ENCODE data around the gene PTPRK. TPM values are rescaled to one million over a fixed set of nuclear protein-coding genes. Genes with fewer than 3 reads are reported as not detected.

Gene PTPRK
- total and polyA plus RNA-seq, 5 donors from 2014 or later: 0.16 to 1.0 (median 0.45) TPM; not detected in 1

GRCh38 chr6:128156321-128157111 lies 363.9 kb downstream of the PTPRK start:
- Histone ChIP-seq H3K27me3 (ENCODE audit: control insufficient read depth, insufficient read depth, low read length) (no peaks in the 10 kb centered on the region), H3K9me3 (ENCODE audit: control insufficient read depth in 2 of 2, low read length in 2 of 2) (no peaks in the 10 kb centered on the region), H3K36me3 (ENCODE audit: control insufficient read depth, insufficient read depth, low read length) (no peaks in the 10 kb centered on the region), H3K4me3 (ENCODE audit: low read depth, low read length) (no peak overlapping the region), H3K4me1 (ENCODE audit: control insufficient read depth, insufficient read depth, low read length, poor library complexity, severe bottlenecking) (no peaks in the 10 kb centered on the region), H3K27ac (ENCODE audit: insufficient read depth, low read length, poor library complexity, severe bottlenecking) (no peak overlapping the region)
- DNase-seq: no peak
- Mint-ChIP-seq H3K36me3 (no peaks in the 10 kb centered on the region), H3K9me3 (peaks cover 0 to 2% (median 0%) of the 10 kb centered on the region in 7 donors), H3K4me1 (no peaks in the 10 kb centered on the region), H3K4me3 (no peak overlapping the region), H3K27me3 (peaks cover 9% of the 10 kb centered on the region), H3K27ac (no peak overlapping the region)
- no peak for ATAC-seq (ENCODE audit: low read depth in 2 of 2)

GRCh38 chr6:128155826-128156225 lies 364.6 kb downstream of the PTPRK start:
- H3K4me1 ChIP-seq (ENCODE audit: control insufficient read depth, insufficient read depth, low read length, poor library complexity, severe bottlenecking): no peaks in the 10 kb centered on the region
- H3K9me3 ChIP-seq (ENCODE audit: control insufficient read depth in 2 of 2, low read length in 2 of 2): no peaks in the 10 kb centered on the region
- ATAC-seq (ENCODE audit: low read depth in 2 of 2) (no peak), DNase-seq (no peak)
- no peaks in the 10 kb centered on the region for H3K36me3 Mint-ChIP-seq
- no peak overlapping the region for H3K27ac Mint-ChIP-seq
- H3K9me3 Mint-ChIP-seq: peaks cover 0 to 2% (median 0%) of the 10 kb centered on the region in 7 donors
- H3K36me3 ChIP-seq (ENCODE audit: control insufficient read depth, insufficient read depth, low read length): no peaks in the 10 kb centered on the region
- no peak overlapping the region for H3K4me3 ChIP-seq (ENCODE audit: low read depth, low read length)
- H3K4me3 Mint-ChIP-seq: no peak overlapping the region
- H3K27ac ChIP-seq (ENCODE audit: insufficient read depth, low read length, poor library complexity, severe bottlenecking): no peak overlapping the region
- peaks cover 9% of the 10 kb centered on the region for H3K27me3 Mint-ChIP-seq
- no peaks in the 10 kb centered on the region for H3K4me1 Mint-ChIP-seq
- H3K27me3 ChIP-seq (ENCODE audit: control insufficient read depth, insufficient read depth, low read length): no peaks in the 10 kb centered on the region

GRCh38 chr6:128152551-128152950 lies 367.8 kb downstream of the PTPRK start:
- no peaks in the 10 kb centered on the region for H3K4me1 Mint-ChIP-seq

GRCh38 chr6:128150376-128150775 lies 370.0 kb downstream of the PTPRK start:
- DNase-seq (no peak), ATAC-seq (ENCODE audit: low read depth in 2 of 2) (no peak)
- Histone ChIP-seq H3K27me3 (ENCODE audit: control insufficient read depth, insufficient read depth, low read length) (no peaks in the 10 kb centered on the region), H3K4me3 (ENCODE audit: low read depth, low read length) (no peak overlapping the region), H3K4me1 (ENCODE audit: control insufficient read depth, insufficient read depth, low read length, poor library complexity, severe bottlenecking) (no peaks in the 10 kb centered on the region), H3K36me3 (ENCODE audit: control insufficient read depth, insufficient read depth, low read length) (no peaks in the 10 kb centered on the region), H3K9me3 (ENCODE audit: control insufficient read depth in 2 of 2, low read length in 2 of 2) (no peaks in the 10 kb centered on the region), H3K27ac (ENCODE audit: insufficient read depth, low read length, poor library complexity, severe bottlenecking) (no peak overlapping the region)
- Mint-ChIP-seq H3K4me1 (no peaks in the 10 kb centered on the region), H3K4me3 (no peak overlapping the region), H3K27ac (no peak overlapping the region), H3K27me3 (peaks cover 9% of the 10 kb centered on the region), H3K9me3 (peaks cover 0 to 2% (median 0%) of the 10 kb centered on the region in 7 donors), H3K36me3 (no peaks in the 10 kb centered on the region)

More at GRCh38 chr6:128152551-128152950, 367.8 kb downstream of the PTPRK start:
- H3K36me3 Mint-ChIP-seq: no peaks in the 10 kb centered on the region
- Histone ChIP-seq H3K9me3 (ENCODE audit: control insufficient read depth in 2 of 2, low read length in 2 of 2) (no peaks in the 10 kb centered on the region), H3K36me3 (ENCODE audit: control insufficient read depth, insufficient read depth, low read length) (no peaks in the 10 kb centered on the region), H3K27ac (ENCODE audit: insufficient read depth, low read length, poor library complexity, severe bottlenecking) (no peak overlapping the region), H3K4me1 (ENCODE audit: control insufficient read depth, insufficient read depth, low read length, poor library complexity, severe bottlenecking) (no peaks in the 10 kb centered on the region), H3K27me3 (ENCODE audit: control insufficient read depth, insufficient read depth, low read length) (no peaks in the 10 kb centered on the region), H3K4me3 (ENCODE audit: low read depth, low read length) (no peak overlapping the region)
- peaks cover 0 to 2% (median 0%) of the 10 kb centered on the region in 7 donors for H3K9me3 Mint-ChIP-seq
- H3K4me3 Mint-ChIP-seq: no peak overlapping the region
- peaks cover 9% of the 10 kb centered on the region for H3K27me3 Mint-ChIP-seq
- H3K27ac Mint-ChIP-seq: no peak overlapping the region
- DNase-seq (no peak), ATAC-seq (ENCODE audit: low read depth in 2 of 2) (no peak)

- Mint-ChIP-seq H3K36me3 (no peaks in the 10 kb centered on the region), H3K27me3 (peaks cover 10% of the 10 kb centered on the region), H3K4me3 (no peak overlapping the region), H3K4me1 (no peaks in the 10 kb centered on the region), H3K27ac (no peak overlapping the region), H3K9me3 (peaks cover 0 to 2% (median 0%) of the 10 kb centered on the region in 7 donors)
- no peak overlapping the region for H3K27ac ChIP-seq (ENCODE audit: insufficient read depth, low read length, poor library complexity, severe bottlenecking)
- no peak for ATAC-seq (ENCODE audit: low read depth in 2 of 2)
- no peaks in the 10 kb centered on the region for H3K36me3 ChIP-seq (ENCODE audit: control insufficient read depth, insufficient read depth, low read length)
- H3K9me3 ChIP-seq (ENCODE audit: control insufficient read depth in 2 of 2, low read length in 2 of 2): no peaks in the 10 kb centered on the region
- no peaks in the 10 kb centered on the region for H3K27me3 ChIP-seq (ENCODE audit: control insufficient read depth, insufficient read depth, low read length)
- H3K4me1 ChIP-seq (ENCODE audit: control insufficient read depth, insufficient read depth, low read length, poor library complexity, severe bottlenecking): no peaks in the 10 kb centered on the region
- no peak for DNase-seq
- H3K4me3 ChIP-seq (ENCODE audit: low read depth, low read length): no peak overlapping the region
These were observed 370.6 kb downstream of the PTPRK start for GRCh38 chr6:128149796-128150195.

- no peaks in the 10 kb centered on the region for H3K9me3 ChIP-seq (ENCODE audit: control insufficient read depth in 2 of 2, low read length in 2 of 2)
- no peaks in the 10 kb centered on the region for H3K4me1 Mint-ChIP-seq
- H3K9me3 Mint-ChIP-seq: peaks cover 0 to 6% (median 0%) of the 10 kb centered on the region in 7 donors
- no peaks in the 10 kb centered on the region for H3K36me3 Mint-ChIP-seq
- H3K27ac ChIP-seq (ENCODE audit: insufficient read depth, low read length, poor library complexity, severe bottlenecking): no peak overlapping the region
- no peak overlapping the region for H3K4me3 ChIP-seq (ENCODE audit: low read depth, low read length)
- no peaks in the 10 kb centered on the region for H3K4me1 ChIP-seq (ENCODE audit: control insufficient read depth, insufficient read depth, low read length, poor library complexity, severe bottlenecking)
- ATAC-seq (ENCODE audit: low read depth in 2 of 2) (no peak), DNase-seq (no peak)
- no peaks in the 10 kb centered on the region for H3K36me3 ChIP-seq (ENCODE audit: control insufficient read depth, insufficient read depth, low read length)
- H3K27ac Mint-ChIP-seq: no peak overlapping the region
- H3K4me3 Mint-ChIP-seq: no peak overlapping the region
- H3K27me3 Mint-ChIP-seq: peaks cover 6% of the 10 kb centered on the region
- H3K27me3 ChIP-seq (ENCODE audit: control insufficient read depth, insufficient read depth, low read length): no peaks in the 10 kb centered on the region
These were observed 376.1 kb downstream of the PTPRK start for GRCh38 chr6:128144320-128144719.

- Histone ChIP-seq H3K27ac (ENCODE audit: insufficient read depth, low read length, poor library complexity, severe bottlenecking) (no peak overlapping the region), H3K4me1 (ENCODE audit: control insufficient read depth, insufficient read depth, low read length, poor library complexity, severe bottlenecking) (no peaks in the 10 kb centered on the region), H3K36me3 (ENCODE audit: control insufficient read depth, insufficient read depth, low read length) (no peaks in the 10 kb centered on the region), H3K9me3 (ENCODE audit: control insufficient read depth in 2 of 2, low read length in 2 of 2) (no peaks in the 10 kb centered on the region), H3K4me3 (ENCODE audit: low read depth, low read length) (no peak overlapping the region), H3K27me3 (ENCODE audit: control insufficient read depth, insufficient read depth, low read length) (no peaks in the 10 kb centered on the region)
- DNase-seq (no peak), ATAC-seq (ENCODE audit: low read depth in 2 of 2) (no peak)
- no peak overlapping the region for H3K27ac Mint-ChIP-seq
- no peaks in the 10 kb centered on the region for H3K36me3 Mint-ChIP-seq
- H3K4me3 Mint-ChIP-seq: no peak overlapping the region
- H3K27me3 Mint-ChIP-seq: peaks cover 6% of the 10 kb centered on the region
- H3K9me3 Mint-ChIP-seq: peaks cover 0 to 6% (median 0%) of the 10 kb centered on the region in 7 donors
- H3K4me1 Mint-ChIP-seq: no peaks in the 10 kb centered on the region
These were observed 378.5 kb downstream of the PTPRK start for GRCh38 chr6:128141932-128142331.

GRCh38 chr6:128139519-128139918 lies 380.9 kb downstream of the PTPRK start:
- Histone ChIP-seq H3K4me1 (ENCODE audit: control insufficient read depth, insufficient read depth, low read length, poor library complexity, severe bottlenecking) (no peaks in the 10 kb centered on the region), H3K27ac (ENCODE audit: insufficient read depth, low read length, poor library complexity, severe bottlenecking) (no peak overlapping the region), H3K36me3 (ENCODE audit: control insufficient read depth, insufficient read depth, low read length) (no peaks in the 10 kb centered on the region), H3K27me3 (ENCODE audit: control insufficient read depth, insufficient read depth, low read length) (no peaks in the 10 kb centered on the region), H3K9me3 (ENCODE audit: control insufficient read depth in 2 of 2, low read length in 2 of 2) (no peaks in the 10 kb centered on the region), H3K4me3 (ENCODE audit: low read depth, low read length) (no peak overlapping the region)
- Mint-ChIP-seq H3K27me3 (peaks cover 2% of the 10 kb centered on the region), H3K4me1 (no peaks in the 10 kb centered on the region), H3K9me3 (peaks cover 0 to 6% (median 0%) of the 10 kb centered on the region in 7 donors), H3K27ac (no peak overlapping the region), H3K4me3 (no peak overlapping the region), H3K36me3 (no peaks in the 10 kb centered on the region)
- ATAC-seq (ENCODE audit: low read depth in 2 of 2) (no peak), DNase-seq (no peak)
